ENCODE data around the gene NRDC.

- TF ChIP-seq CTCF (IDR thresholded peaks at IDR 0.05): no peak
- TF ChIP-seq POLR2A (IDR thresholded peaks at IDR 0.05): no peak
Measured at GRCh38 chr1:51753969-51754368, 124.6 kb downstream of the NRDC start.
